GM08714 (cell line): ENCODE results near the gene GREB1.

Experiments
- H3K4me3 ChIP-seq: fragments of 200-500 bp; sonication (Bioruptor generic); 2 replicates; pipeline ENCODE4 v1.5.1; 2014; ENCODE audit warnings: mild to moderate bottlenecking, low read length, inconsistent platforms
- ZNF274 ChIP-seq: IDR thresholded peaks from 2 replicates; pipeline ENCODE4 v1.6.1; 2012; ENCODE audit warnings: mild to moderate bottlenecking, low read depth, low read length

GREB1 gene

DNA sequence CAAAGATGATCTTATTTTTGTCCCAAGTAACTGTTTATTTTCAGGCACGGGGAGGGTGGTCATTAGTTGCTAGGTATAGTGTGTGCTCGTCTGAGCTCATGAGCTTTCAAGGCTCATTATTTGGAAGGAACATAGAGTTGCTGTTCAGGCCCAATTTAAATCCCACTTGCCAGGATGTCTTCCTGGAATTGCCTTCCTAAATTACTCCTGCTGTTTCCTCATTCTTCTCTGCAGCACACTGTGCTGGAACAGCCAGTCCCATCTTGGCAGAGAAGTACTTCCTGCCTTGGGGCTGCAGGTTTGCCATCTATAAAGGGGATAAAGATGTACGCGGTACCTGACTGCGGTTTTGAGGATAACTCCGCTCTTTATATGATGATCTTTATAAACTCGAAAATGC lies 37.3 kb downstream of the GREB1 start:
- no peak for TF ChIP-seq ZNF274

DNA sequence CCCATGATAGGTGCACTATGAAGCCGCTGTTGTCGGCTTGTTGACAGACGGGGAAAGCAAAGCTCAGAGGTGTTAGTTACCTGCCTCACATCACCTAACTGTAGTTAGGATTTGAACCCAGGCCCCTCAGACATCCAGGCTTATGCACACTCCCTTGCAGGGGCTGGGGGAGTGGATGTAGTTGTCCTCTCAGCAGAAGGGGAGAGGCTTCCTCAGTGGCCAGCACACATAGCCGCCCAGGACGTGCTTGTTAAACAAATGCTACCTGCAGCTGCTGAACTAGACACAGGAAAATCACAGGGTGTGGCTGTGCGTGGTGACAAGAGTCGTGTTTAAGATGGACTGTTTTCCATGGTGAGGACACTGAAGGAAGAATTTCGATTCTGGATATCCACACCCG lies 39.2 kb downstream of the GREB1 start:
- H3K4me3 ChIP-seq, result no peak overlapping the region
- TF ChIP-seq ZNF274, result no peak

More for the DNA sequence above, 37.3 kb downstream of the GREB1 start:
- H3K4me3 ChIP-seq, result no peak overlapping the region

GRCh38 chr2:11573418-11574175 lies 39.8 kb downstream of the GREB1 start:
- TF ChIP-seq ZNF274, result no peak
- no peak overlapping the region for H3K4me3 ChIP-seq

DNA sequence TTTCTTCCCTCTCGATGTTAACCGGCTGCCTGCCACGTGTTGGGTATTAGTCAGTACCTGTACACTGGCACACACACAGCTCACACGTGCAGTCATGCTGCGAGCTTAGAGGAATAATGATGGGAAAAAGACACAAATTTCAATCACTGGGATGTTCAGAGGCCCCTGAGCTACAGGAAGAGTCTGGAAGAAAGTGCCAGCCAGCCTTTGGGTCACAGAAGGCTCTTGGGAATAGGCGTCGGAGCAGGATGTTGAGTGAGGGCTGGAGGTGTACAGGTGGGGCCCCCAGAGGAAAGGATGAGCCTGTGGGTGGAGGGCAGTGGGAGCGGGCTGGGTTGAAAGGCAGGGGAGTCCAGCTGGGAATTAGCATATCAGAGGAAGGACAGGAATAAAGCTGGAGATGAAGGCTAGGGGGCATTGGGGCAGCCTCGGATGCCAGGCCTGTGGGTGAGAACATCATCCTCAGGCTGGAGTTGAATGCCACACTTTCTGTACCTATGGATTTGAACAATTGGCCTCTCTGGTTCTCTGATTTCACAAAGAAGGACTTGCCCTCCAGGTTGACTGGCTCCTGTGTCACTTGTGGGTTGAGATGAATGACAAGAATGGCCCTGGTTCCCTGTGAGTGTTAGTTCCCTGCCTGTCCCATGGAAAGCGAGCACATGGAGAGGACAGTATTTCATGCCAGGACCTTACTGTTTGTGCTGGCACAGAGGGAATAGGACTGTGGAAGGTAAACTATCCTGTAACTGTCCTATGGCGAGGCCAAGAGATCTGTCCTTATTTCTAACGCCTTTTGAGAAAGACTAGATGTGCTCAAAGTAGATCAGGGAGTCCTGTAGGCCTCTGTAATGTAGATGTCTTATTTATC lies 40.6 kb downstream of the GREB1 start:
- no peak overlapping the region for H3K4me3 ChIP-seq
- no peak for TF ChIP-seq ZNF274

- no peak for TF ChIP-seq ZNF274
- no peak overlapping the region for H3K4me3 ChIP-seq
Observed at GRCh38 chr2:11576398-11576797, 42.6 kb downstream of the GREB1 start.

GRCh38 chr2:11577101-11577883 lies 43.4 kb downstream of the GREB1 start:
- TF ChIP-seq ZNF274, result no peak
- no peak overlapping the region for H3K4me3 ChIP-seq

DNA sequence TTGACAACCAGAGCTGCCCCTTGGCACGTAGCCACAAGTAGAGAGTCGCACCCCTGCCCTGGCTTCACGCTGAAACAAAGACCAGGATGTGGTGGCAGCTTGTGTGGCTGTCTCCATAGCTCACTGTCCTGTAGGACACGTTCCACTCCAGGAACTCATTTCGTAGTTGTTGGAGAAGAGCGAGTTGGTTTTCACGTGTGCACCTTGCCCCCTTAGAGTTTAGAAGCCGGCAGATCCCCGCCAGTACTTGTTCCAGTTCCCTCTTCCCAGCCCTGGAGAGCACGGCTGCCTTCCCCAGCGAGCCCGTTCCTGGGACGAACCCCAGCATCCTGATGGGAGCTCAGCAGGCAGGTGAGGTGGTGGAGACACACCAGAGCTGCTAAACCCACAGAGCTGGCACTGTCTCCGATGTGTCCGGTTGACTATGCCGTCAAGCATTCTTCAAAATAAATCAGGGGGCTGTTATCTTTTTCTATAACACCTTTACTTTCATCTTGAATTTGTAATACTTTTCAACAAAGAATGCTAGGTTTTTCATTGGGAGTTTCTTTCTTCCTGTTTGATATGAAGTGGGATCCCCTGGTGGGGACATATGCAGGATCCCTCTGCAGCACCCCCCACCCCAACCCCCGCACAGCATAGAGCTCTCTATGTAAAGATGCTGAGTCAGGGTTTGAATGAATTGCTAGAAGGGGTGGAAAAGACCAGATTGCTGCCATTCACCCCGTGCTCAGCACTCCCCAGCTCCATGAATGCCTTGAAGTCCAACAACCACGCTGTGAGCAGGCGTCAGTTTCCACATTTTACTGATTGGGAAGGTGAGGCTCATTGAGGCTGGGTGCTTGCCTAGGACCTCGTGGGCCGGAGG lies 44.5 kb downstream of the GREB1 start:
- no peak overlapping the region for H3K4me3 ChIP-seq
- TF ChIP-seq ZNF274, result no peak

DNA sequence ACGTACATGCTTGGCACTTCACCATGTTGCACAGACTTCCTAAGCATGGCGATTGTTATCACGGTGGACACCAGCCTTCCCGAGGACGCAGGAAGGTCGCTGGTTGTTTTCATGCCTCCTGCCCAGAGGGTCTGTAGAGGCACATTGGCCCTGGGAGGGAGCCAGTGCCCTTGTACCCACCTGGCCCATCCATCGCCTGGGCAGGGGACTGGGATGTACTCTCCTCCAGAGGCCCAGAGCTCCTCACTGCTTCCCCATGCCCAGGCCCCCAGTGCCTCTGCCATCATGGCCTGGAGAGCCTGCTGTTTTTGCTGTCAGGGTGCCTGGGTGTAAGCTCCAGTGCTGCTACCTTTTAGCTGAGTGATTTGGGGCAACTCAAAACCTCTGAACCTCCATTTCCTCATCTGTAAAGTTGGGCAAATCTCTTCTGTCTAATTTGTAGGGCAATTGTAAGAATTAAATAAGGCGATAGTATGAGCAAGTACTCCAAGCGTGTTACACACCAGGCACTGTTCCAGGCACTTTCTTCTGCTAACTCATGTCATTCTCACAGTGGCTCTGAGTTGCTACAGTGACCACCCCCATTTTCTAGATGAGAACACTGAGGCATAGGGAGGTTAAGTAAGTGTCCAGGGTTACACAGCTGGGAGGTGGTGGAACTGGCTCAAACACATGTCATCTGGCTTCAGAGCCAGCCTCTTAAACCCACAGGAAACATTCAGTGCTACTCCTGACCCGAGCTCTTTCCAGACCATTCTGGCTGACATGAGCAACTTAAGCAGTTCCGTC lies 45.3 kb downstream of the GREB1 start:
- no peak overlapping the region for H3K4me3 ChIP-seq
- TF ChIP-seq ZNF274, result no peak

DNA sequence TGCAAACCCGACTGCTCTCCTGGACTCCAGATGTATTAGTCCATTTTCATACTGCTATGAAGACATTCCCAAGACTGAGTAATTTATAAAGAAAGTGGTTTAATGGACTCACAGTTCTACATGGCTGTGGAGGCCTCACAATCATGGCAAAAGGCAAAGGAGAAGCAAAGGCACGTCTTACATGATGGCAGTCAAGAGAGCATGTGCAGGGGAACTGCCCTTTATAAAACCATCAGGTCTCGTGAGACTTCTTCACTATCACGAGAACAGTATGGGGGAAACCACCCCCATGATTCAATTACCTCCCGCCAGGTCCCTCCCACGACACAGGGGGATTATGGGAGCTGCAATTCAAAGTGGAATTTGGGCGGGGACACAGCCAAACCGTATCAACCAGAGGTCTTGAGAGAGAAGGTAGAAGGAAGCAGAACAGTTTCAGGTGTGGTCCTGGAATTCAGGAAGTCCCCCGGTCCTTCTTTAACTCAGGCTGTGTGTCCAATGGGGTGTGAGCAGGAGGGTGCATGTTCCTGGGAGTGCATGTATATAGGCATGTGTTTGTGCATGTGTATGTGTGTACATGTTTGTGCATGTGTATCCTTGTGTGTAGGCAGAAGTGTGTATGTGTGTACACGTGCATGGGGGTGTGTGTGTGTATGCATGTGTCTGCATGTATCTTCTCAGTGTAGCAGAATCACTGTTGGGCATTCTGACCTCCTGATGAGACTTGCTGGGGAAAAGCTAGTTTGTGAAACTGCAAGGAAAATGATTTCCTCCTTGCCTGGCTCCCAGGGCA lies 46.2 kb downstream of the GREB1 start:
- TF ChIP-seq ZNF274, result no peak
- H3K4me3 ChIP-seq, result no peak overlapping the region

- H3K4me3 ChIP-seq, result no peak overlapping the region
- TF ChIP-seq ZNF274, result no peak
Observed at GRCh38 chr2:11580697-11581096, 46.9 kb downstream of the GREB1 start.

- H3K4me3 ChIP-seq, result no peak overlapping the region
- TF ChIP-seq ZNF274, result no peak
Observed at GRCh38 chr2:11581124-11581796, 47.4 kb downstream of the GREB1 start.
